ENCODE results near the gene DKK3. TPM values are rescaled to one million over a fixed set of nuclear protein-coding genes. Genes with fewer than 3 reads are reported as not detected.

The DKK3 gene
- total RNA-seq, 1 donor from 2014 or later, result 8.4 TPM

- Mint-ChIP-seq H3K36me3 (ENCODE audit: low read depth, unreplicated experiment) (no peaks in the 10 kb centered on the region), H3K4me1 (ENCODE audit: unreplicated experiment) (no peaks in the 10 kb centered on the region), H3K9me3 (ENCODE audit: unreplicated experiment) (peaks cover 5% of the 10 kb centered on the region), H3K27me3 (ENCODE audit: unreplicated experiment) (no peaks in the 10 kb centered on the region), H3K27ac (ENCODE audit: unreplicated experiment) (no peak overlapping the region), H3K4me3 (ENCODE audit: unreplicated experiment) (no peak overlapping the region)
- no peak for DNase-seq (ENCODE audit: low spot score)
- no peak for TF ChIP-seq CTCF (IDR thresholded peaks at IDR 0.05; ENCODE audit: unreplicated experiment)
Measured at GRCh38 chr11:12017865-12018453, 9.5 kb upstream of the DKK3 start.

GRCh38 chr11:12017243-12017678 lies 8.8 kb upstream of the DKK3 start:
- Mint-ChIP-seq H3K27me3 (ENCODE audit: unreplicated experiment) (no peaks in the 10 kb centered on the region), H3K4me1 (ENCODE audit: unreplicated experiment) (no peaks in the 10 kb centered on the region), H3K36me3 (ENCODE audit: low read depth, unreplicated experiment) (no peaks in the 10 kb centered on the region), H3K27ac (ENCODE audit: unreplicated experiment) (no peak overlapping the region), H3K9me3 (ENCODE audit: unreplicated experiment) (no peaks in the 10 kb centered on the region), H3K4me3 (ENCODE audit: unreplicated experiment) (no peak overlapping the region)
- no peak for DNase-seq (ENCODE audit: low spot score)
- TF ChIP-seq CTCF (IDR thresholded peaks at IDR 0.05; ENCODE audit: unreplicated experiment), result no peak

GRCh38 chr11:12016246-12016645 lies 7.8 kb upstream of the DKK3 start:
- TF ChIP-seq CTCF (IDR thresholded peaks at IDR 0.05; ENCODE audit: unreplicated experiment), result no peak
- H3K4me3 Mint-ChIP-seq (ENCODE audit: unreplicated experiment), result no peak overlapping the region

GRCh38 chr11:12015486-12015885 lies 7.1 kb upstream of the DKK3 start:
- no peak overlapping the region for H3K27ac Mint-ChIP-seq (ENCODE audit: unreplicated experiment)
- H3K4me1 Mint-ChIP-seq (ENCODE audit: unreplicated experiment), result no peaks in the 10 kb centered on the region
- no peaks in the 10 kb centered on the region for H3K9me3 Mint-ChIP-seq (ENCODE audit: unreplicated experiment)

More at GRCh38 chr11:12016246-12016645, 7.8 kb upstream of the DKK3 start:
- H3K36me3 Mint-ChIP-seq (ENCODE audit: low read depth, unreplicated experiment), result no peaks in the 10 kb centered on the region
- no peaks in the 10 kb centered on the region for H3K9me3 Mint-ChIP-seq (ENCODE audit: unreplicated experiment)
- no peaks in the 10 kb centered on the region for H3K27me3 Mint-ChIP-seq (ENCODE audit: unreplicated experiment)
- DNase-seq (ENCODE audit: low spot score), result no peak
- H3K27ac Mint-ChIP-seq (ENCODE audit: unreplicated experiment), result no peak overlapping the region
- no peaks in the 10 kb centered on the region for H3K4me1 Mint-ChIP-seq (ENCODE audit: unreplicated experiment)

More at GRCh38 chr11:12015486-12015885, 7.1 kb upstream of the DKK3 start:
- H3K36me3 Mint-ChIP-seq (ENCODE audit: low read depth, unreplicated experiment), result no peaks in the 10 kb centered on the region
- H3K4me3 Mint-ChIP-seq (ENCODE audit: unreplicated experiment), result no peak overlapping the region
- DNase-seq (ENCODE audit: low spot score), result no peak
- no peaks in the 10 kb centered on the region for H3K27me3 Mint-ChIP-seq (ENCODE audit: unreplicated experiment)
- TF ChIP-seq CTCF (IDR thresholded peaks at IDR 0.05; ENCODE audit: unreplicated experiment), result no peak

Data from endothelial cell (in vitro differentiated cells).